A673 (cell line): Measurements from ENCODE around the gene CPLX1.

ENCODE experiments used
- CTCF ChIP-seq: fragments of 300-800, 200-600 bp; sonication (generic); conservative IDR thresholded peaks from 2 replicates; pipeline ENCODE4 v1.5.1; 2017; ENCODE audit warnings: low read depth, mild to moderate bottlenecking, antibody characterized with exemption, low read length, moderate library complexity, mixed read lengths
- EZH2 ChIP-seq: fragments of 200-600 bp; sonication (generic); IDR thresholded peaks from 2 replicates; pipeline ENCODE4 v1.6.1; 2017; ENCODE audit warnings: borderline replicate concordance, low read depth, mild to moderate bottlenecking, mixed read lengths, antibody characterized with exemption, low read length; ENCODE audit not compliant: poor library complexity, severe bottlenecking

GRCh38 chr4:849478-850175, 23.7 kb upstream of the CPLX1 start:
- TF ChIP-seq CTCF (no peak), EZH2 (no peak)
